ENCODE measurements around the gene CDK13. TPM values are rescaled to one million over a fixed set of nuclear protein-coding genes. Genes with fewer than 3 reads are reported as not detected.

The CDK13 gene
- total and polyA plus RNA-seq, 9 of the 15 experiments (the other 6 are each of a cell fraction or from before 2014, with no cell fraction given), result 9.8 to 46.1 (median 32.4) TPM

DNA sequence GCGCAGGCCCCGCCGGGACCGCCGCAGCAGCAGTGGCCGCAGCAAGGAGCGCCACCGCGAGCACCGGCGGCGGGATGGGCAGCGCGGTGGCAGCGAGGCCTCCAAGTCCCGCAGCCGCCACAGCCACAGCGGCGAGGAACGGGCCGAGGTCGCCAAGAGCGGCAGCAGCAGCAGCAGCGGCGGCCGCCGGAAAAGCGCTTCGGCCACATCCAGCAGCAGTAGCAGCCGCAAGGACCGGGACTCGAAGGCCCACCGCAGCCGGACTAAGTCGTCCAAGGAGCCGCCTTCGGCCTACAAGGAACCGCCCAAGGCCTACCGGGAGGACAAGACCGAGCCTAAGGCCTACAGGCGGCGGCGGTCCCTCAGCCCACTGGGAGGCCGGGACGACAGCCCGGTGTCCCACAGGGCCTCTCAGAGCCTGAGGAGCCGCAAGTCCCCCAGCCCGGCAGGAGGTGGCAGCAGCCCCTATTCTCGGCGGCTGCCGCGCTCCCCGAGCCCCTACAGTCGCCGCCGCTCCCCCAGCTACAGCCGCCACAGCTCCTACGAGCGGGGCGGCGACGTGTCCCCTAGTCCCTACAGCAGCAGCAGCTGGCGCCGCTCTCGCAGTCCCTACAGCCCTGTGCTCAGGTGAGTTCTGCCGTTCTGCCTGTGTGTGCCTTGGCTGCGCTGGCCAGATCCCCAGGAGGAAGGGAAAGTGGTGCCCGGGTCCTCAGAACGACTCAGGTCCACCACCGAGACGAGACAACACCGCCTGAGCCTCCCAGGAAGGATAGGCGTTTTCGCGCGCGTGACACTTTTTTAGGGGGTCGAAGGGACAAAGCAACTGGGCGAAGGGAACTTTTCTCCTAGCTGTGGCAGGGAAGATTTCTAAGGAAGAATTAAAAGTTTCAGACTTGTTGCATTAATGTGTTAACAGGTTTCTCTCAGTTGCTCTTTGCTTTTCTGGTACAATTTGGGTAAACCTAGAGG, 1.5 kb downstream of the CDK13 start (continued):
- TF ChIP-seq, protein P1, sequence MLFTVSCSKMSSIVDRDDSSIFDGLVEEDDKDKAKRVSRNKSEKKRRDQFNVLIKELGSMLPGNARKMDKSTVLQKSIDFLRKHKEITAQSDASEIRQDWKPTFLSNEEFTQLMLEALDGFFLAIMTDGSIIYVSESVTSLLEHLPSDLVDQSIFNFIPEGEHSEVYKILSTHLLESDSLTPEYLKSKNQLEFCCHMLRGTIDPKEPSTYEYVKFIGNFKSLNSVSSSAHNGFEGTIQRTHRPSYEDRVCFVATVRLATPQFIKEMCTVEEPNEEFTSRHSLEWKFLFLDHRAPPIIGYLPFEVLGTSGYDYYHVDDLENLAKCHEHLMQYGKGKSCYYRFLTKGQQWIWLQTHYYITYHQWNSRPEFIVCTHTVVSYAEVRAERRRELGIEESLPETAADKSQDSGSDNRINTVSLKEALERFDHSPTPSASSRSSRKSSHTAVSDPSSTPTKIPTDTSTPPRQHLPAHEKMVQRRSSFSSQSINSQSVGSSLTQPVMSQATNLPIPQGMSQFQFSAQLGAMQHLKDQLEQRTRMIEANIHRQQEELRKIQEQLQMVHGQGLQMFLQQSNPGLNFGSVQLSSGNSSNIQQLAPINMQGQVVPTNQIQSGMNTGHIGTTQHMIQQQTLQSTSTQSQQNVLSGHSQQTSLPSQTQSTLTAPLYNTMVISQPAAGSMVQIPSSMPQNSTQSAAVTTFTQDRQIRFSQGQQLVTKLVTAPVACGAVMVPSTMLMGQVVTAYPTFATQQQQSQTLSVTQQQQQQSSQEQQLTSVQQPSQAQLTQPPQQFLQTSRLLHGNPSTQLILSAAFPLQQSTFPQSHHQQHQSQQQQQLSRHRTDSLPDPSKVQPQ (CRISPR knock-in tag; IDR thresholded peaks at IDR 0.05; ENCODE audit: borderline replicate concordance), result no peak
- TF ChIP-seq SMARCA4 (IDR thresholded peaks at IDR 0.05) (no peak), MBD1 (CRISPR knock-in tag; IDR thresholded peaks at IDR 0.05) (no peak), ZNF655 (CRISPR knock-in tag; IDR thresholded peaks at IDR 0.05) (no peak), PTRF (tag; IDR thresholded peaks at IDR 0.05) (no peak), JUN (IDR thresholded peaks at IDR 0.05; ENCODE audit: borderline replicate concordance, low read depth, low read length) (no peak), JUN (CRISPR knock-in tag; IDR thresholded peaks at IDR 0.05; ENCODE audit: borderline replicate concordance) (peak; percentile 45; the same call in 1 of the 2 replicates), NR4A1 (CRISPR knock-in tag; IDR thresholded peaks at IDR 0.05) (no peak), NR4A1 (tag; IDR thresholded peaks at IDR 0.05) (no peak), ZNF444 (CRISPR knock-in tag; IDR thresholded peaks at IDR 0.05) (no peak), BRD9 (IDR thresholded peaks at IDR 0.05; ENCODE audit: low read depth, partially characterized antibody) (no peak), PHB (CRISPR knock-in tag; IDR thresholded peaks at IDR 0.05) (0 out of 2 replicates have a peak, but pooled peaks have one; percentile 31), RREB1 (CRISPR knock-in tag; IDR thresholded peaks at IDR 0.05) (no peak), FOXK2 (conservative IDR thresholded peaks at IDR 0.05 in 1 of 2, IDR thresholded peaks at IDR 0.05 in 1 of 2; ENCODE audit: low read depth in 2 of 2) (no peak), CREB1 (IDR thresholded peaks at IDR 0.05) (no peak), CREB1 (CRISPR knock-in tag; IDR thresholded peaks at IDR 0.05) (peak; percentile 53; the same call in 1 of the 2 replicates)
